Neuronal stem cell (in vitro differentiated cells): ENCODE data around the gene WIZ.
A peak's percentile ranks its signal among the peaks of the same experiment; 100 is the strongest.

Experiments used
- DNase-seq: peaks from one replicate; pipeline ENCODE4 v3.0.0-alpha.2; 2013; ENCODE audit warnings: low spot score
- H2AFZ ChIP-seq: one replicate; pipeline ENCODE4 v1.6.1; 2013; ENCODE audit warnings: mild to moderate bottlenecking, low read length, inconsistent platforms
- H2AK5ac ChIP-seq: 2 replicates; pipeline ENCODE4 v1.6.1; 2013; ENCODE audit warnings: low read depth, mild to moderate bottlenecking, inconsistent platforms, low read length, moderate library complexity, mixed read lengths
- H2BK120ac ChIP-seq: 2 replicates; pipeline ENCODE4 v1.6.1; 2013; ENCODE audit warnings: low read depth, mild to moderate bottlenecking, inconsistent platforms, low read length, moderate library complexity, mixed read lengths
- H2BK12ac ChIP-seq: one replicate; pipeline ENCODE4 v1.6.1; 2013; ENCODE audit warnings: low read length, inconsistent platforms
- H2BK15ac ChIP-seq: 2 replicates; pipeline ENCODE4 v1.6.1; 2013; ENCODE audit warnings: mild to moderate bottlenecking, low read length, inconsistent platforms, mixed read lengths
- H2BK5ac ChIP-seq: one replicate; pipeline ENCODE4 v1.6.1; 2013; ENCODE audit warnings: inconsistent platforms, mild to moderate bottlenecking, low read length, moderate library complexity
- H3K14ac ChIP-seq: one replicate; pipeline ENCODE4 v1.6.1; 2013; ENCODE audit warnings: low read length, inconsistent platforms
- H3K18ac ChIP-seq: 2 replicates; pipeline ENCODE4 v1.6.1; 2013; ENCODE audit warnings: low read length, inconsistent platforms
- H3K23ac ChIP-seq: 2 replicates; pipeline ENCODE4 v1.6.1; 2013; ENCODE audit warnings: low read depth, mild to moderate bottlenecking, mixed read lengths, low read length, inconsistent platforms; ENCODE audit not compliant: poor library complexity
- H3K27ac ChIP-seq: replicated peaks from 3 replicates; pipeline ENCODE4 v1.5.1; 2013; ENCODE audit warnings: low read length, inconsistent platforms
- H3K27me3 ChIP-seq, 3 experiments: 2 replicates each; pipeline ENCODE4 v1.6.1; 2013; ENCODE audit warnings: low read length in 3 of 3, mild to moderate bottlenecking in 2 of 3, inconsistent platforms in 1 of 3, low read depth in 1 of 3, mixed read lengths in 1 of 3, moderate library complexity in 1 of 3; ENCODE audit not compliant: control insufficient read depth in 3 of 3, insufficient read depth in 3 of 3
- H3K36me3 ChIP-seq, 2 donors: replicated peaks in 1 of 2; 2 replicates each; pipeline ENCODE4 v1.6.1; 2013; ENCODE audit warnings: low read length in 2 of 2; ENCODE audit not compliant: control insufficient read depth in 2 of 2, insufficient read depth in 2 of 2
- H3K4ac ChIP-seq: 2 replicates; pipeline ENCODE4 v1.6.1; 2013; ENCODE audit warnings: inconsistent platforms, mild to moderate bottlenecking, low read length, moderate library complexity
- H3K4me1 ChIP-seq, 2 donors: 1 replicate in 1 of 2; 2 replicates in 1 of 2; pipeline ENCODE4 v1.6.1; 2013; ENCODE audit warnings: low read length in 2 of 2, low read depth in 1 of 2; ENCODE audit not compliant: control insufficient read depth in 2 of 2, insufficient read depth in 1 of 2
- H3K4me2 ChIP-seq: one replicate; pipeline ENCODE4 v1.6.1; 2013; ENCODE audit warnings: mild to moderate bottlenecking, low read length, inconsistent platforms; ENCODE audit not compliant: insufficient read depth, poor library complexity, severe bottlenecking
- H3K4me3 ChIP-seq, 2 donors: 2 replicates each; pipeline ENCODE4 v1.5.1; 2013; ENCODE audit warnings: low read length in 2 of 2, mild to moderate bottlenecking in 2 of 2, inconsistent platforms in 1 of 2, moderate library complexity in 1 of 2
- H3K79me1 ChIP-seq: one replicate; pipeline ENCODE4 v1.6.1; 2013; ENCODE audit warnings: low read depth, mild to moderate bottlenecking, inconsistent platforms, low read length, moderate library complexity
- H3K9ac ChIP-seq: one replicate; pipeline ENCODE4 v1.6.1; 2013; ENCODE audit warnings: mild to moderate bottlenecking, low read depth, low read length, inconsistent platforms; ENCODE audit not compliant: poor library complexity
- H3K9me3 ChIP-seq, 2 donors: replicated peaks in 1 of 2; 2 replicates each; pipeline versions ENCODE3 to v1.6.1; 2013; ENCODE audit warnings: low read length in 2 of 2, mild to moderate bottlenecking in 2 of 2, inconsistent platforms in 1 of 2, low read depth in 1 of 2, mixed read lengths in 1 of 2, moderate library complexity in 1 of 2; ENCODE audit not compliant: control insufficient read depth in 2 of 2, insufficient read depth in 1 of 2
- H4K8ac ChIP-seq: one replicate; pipeline ENCODE4 v1.6.1; 2013; ENCODE audit warnings: low read depth, mild to moderate bottlenecking, inconsistent platforms, low read length, moderate library complexity
- H4K91ac ChIP-seq: one replicate; pipeline ENCODE4 v1.6.1; 2013; ENCODE audit warnings: low read length, low read depth, mild to moderate bottlenecking, inconsistent platforms; ENCODE audit not compliant: poor library complexity
- WGBS, 2 donors: extraction: QIAGEN DNeasy Blood & Tissue Kit; methylation state at CpG; one replicate each; pipeline ENCODE4 v1.1.7; 2013; ENCODE audit warnings: missing lambda C conversion rate in 2 of 2, mixed read lengths in 1 of 2; ENCODE audit not compliant: insufficient read length in 2 of 2, insufficient replicate concordance in 1 of 2; ENCODE audit errors: extremely low coverage in 2 of 2; 5-methylcytosine and 5-hydroxymethylcytosine counted together

Gene WIZ

DNA sequence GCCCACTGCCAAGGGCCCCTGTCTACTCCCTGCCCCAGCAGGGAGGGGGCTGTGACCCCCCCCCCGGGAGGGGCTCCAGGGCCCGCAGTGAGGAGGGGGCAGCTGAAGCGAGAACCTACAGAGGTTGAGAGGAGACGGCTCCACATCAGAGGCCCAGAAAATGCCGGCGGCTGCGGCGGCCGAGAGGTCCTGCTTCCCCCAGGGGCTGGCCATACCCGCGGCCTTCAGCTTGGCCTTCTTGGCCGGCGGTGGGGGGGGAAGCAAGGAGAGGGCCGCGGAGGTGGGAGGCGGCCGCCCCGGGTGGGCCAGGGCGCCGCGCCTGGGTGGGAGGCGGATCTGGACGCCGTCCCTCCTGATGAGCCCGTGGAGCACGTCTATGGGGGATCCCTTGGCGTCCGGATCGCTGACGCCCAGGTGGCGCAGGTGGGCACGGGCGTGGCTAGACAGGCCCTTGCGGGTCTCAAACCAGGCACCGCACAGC is 21.7 kb downstream of the WIZ start:
- Histone ChIP-seq H3K4ac (no peak overlapping the region), H2BK5ac (no peak overlapping the region), H3K27me3 (no peaks in the 10 kb centered on the region), H3K27ac (no peak overlapping the region), H4K8ac (no peak overlapping the region), H2BK12ac (no peak overlapping the region), H2AK5ac (no peak overlapping the region), H3K4me1 (peaks cover 6 to 11% of the 10 kb centered on the region in 2 donors), H4K91ac (no peak overlapping the region), H3K4me3 (no peak overlapping the region), H3K4me2 (no peak overlapping the region), H2BK120ac (no peak overlapping the region), H3K18ac (no peak overlapping the region), H2AFZ (no peak overlapping the region), H3K23ac (no peak overlapping the region), H3K36me3 (peaks cover 54 to 77% of the 10 kb centered on the region in 2 donors), H3K9ac (no peak overlapping the region), H2BK15ac (no peak overlapping the region), H3K14ac (no peak overlapping the region), H3K9me3 (peaks cover 6 to 10% of the 10 kb centered on the region in 2 donors), H3K79me1 (peaks cover 28% of the 10 kb centered on the region)
- no CpG with 5 or more reads among the region's 35 CpGs for WGBS, 2 donors
- DNase-seq = no peak

DNA sequence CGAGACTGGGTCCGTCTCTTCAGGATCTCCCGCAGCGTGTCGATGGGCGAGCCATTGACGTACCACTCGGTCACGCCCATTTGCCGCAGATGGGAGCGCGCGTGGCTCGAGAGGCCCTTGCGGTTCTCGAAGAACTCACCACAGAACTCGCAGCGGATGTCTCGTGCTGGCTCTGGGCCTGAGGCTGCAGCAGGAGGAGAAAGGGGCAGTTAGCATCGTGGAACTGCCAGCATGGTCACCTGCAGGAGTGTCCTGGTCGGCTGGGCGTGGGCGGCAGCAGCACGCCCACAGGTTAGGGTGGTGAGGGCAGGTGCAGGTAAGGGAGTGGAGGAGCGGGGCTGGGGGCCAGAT is 22.4 kb downstream of the WIZ start:
- peaks cover 6 to 11% of the 10 kb centered on the region in 2 donors for H3K9me3 ChIP-seq
- no peak overlapping the region for H3K27ac ChIP-seq
- no peak overlapping the region for H3K9ac ChIP-seq
- no peak overlapping the region for H4K91ac ChIP-seq
- H3K27me3 ChIP-seq = no peaks in the 10 kb centered on the region
- no peak overlapping the region for H3K18ac ChIP-seq
- H3K4me2 ChIP-seq = no peak overlapping the region
- H2AFZ ChIP-seq = no peak overlapping the region
- no peak overlapping the region for H2BK15ac ChIP-seq
- WGBS, 2 donors = no CpG with 5 or more reads among the region's 25 CpGs
- H3K4me1 ChIP-seq = peaks cover 5 to 11% of the 10 kb centered on the region in 2 donors
- no peak overlapping the region for H2BK5ac ChIP-seq
- H2BK120ac ChIP-seq = no peak overlapping the region
- no peak overlapping the region for H4K8ac ChIP-seq
- no peak for DNase-seq
- H3K14ac ChIP-seq = no peak overlapping the region
- peaks cover 28% of the 10 kb centered on the region for H3K79me1 ChIP-seq
- H3K4ac ChIP-seq = no peak overlapping the region
- peaks cover 60 to 84% of the 10 kb centered on the region in 2 donors for H3K36me3 ChIP-seq
- no peak overlapping the region for H3K4me3 ChIP-seq
- peak overlapping the region; percentile 80 for H3K23ac ChIP-seq
- H2BK12ac ChIP-seq = no peak overlapping the region
- no peak overlapping the region for H2AK5ac ChIP-seq

DNA sequence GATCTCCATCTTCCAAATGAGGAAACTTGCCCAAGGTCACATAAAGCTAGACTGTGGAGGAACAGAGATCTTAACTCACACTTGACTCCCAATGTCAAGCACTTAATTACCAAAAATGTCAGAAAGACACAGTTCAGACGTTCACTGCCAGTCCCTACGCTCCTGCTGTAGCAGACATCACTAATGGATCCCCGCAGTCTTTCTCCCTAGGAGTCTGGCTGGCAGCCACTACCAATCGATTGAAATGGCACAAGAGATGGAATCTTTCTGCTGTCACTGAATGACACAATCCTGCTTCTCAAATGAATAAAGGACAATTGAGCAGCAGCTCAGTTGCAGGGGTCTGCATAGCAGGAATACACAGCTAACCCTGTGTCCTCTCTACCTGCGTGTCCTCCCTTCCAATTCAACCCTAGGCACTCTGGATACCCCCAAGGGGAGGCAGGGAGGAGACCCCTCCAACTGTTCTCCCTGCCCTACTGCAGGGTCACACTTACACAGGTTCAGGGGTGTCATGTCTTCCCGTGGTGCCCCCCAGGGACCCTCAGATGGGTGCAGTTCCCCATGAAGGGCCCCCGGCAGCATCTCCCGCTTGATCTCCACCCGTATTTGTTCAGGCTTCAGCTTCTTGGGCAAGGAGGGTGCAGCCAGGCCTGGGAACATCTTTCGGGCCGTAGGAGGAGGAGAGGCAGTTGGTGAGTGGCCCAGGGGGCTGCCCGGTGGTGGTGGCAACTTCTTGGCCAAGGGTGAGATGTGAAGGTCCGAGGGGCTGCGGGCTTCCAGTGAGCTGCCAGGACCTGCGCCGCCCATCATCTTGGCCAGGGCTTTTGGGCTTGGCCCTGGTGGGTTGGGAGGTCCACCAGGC is 23.0 kb downstream of the WIZ start:
- Histone ChIP-seq H3K4me2 (no peak overlapping the region), H2BK5ac (no peak overlapping the region), H3K4me1 (peaks cover 5 to 11% of the 10 kb centered on the region in 2 donors), H3K27me3 (no peaks in the 10 kb centered on the region), H3K79me1 (peaks cover 24% of the 10 kb centered on the region), H3K14ac (no peak overlapping the region), H3K36me3 (peaks cover 60 to 87% of the 10 kb centered on the region in 2 donors), H2AK5ac (no peak overlapping the region), H4K91ac (no peak overlapping the region), H3K27ac (no peak overlapping the region), H3K9ac (no peak overlapping the region), H2BK12ac (no peak overlapping the region), H3K4me3 (no peak overlapping the region), H3K18ac (no peak overlapping the region), H3K9me3 (peaks cover 6 to 11% of the 10 kb centered on the region in 2 donors), H2AFZ (no peak overlapping the region), H4K8ac (no peak overlapping the region), H3K4ac (no peak overlapping the region), H2BK120ac (no peak overlapping the region), H2BK15ac (no peak overlapping the region), H3K23ac (no peak overlapping the region)
- WGBS, 2 donors = no CpG with 5 or more reads among the region's 16 CpGs
- no peak for DNase-seq

DNA sequence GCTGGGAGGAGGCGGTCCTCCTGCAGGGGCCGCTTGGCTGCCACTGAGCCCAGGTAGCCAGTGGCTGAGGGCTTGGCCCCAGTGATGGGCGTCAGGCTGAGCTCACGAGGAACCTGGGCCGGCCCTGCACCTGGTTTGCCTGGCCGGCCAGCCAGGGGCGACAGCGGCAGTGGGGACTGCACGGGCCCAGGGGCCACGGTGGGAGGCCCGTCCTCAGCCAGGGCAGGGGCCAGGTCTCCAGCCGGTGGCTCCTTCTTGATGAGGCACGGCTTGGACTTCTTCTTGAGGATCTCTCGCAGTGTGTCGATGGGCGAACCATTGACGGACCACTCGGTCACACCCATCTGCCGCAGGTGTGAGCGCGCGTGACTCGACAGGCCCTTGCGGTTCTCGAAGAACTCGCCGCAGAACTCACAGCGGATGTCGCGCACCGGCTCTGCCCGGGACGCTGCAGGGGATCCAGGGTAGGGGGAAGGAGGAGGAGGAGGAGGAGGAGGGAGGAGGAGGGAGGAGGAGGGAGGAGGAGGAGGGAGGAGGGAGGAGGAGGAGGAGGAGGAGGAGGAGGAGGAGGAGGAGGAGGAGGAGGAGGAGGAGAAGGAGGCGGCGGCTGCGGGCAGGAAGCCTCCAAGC is 24.3 kb downstream of the WIZ start:
- no CpG with 5 or more reads among the region's 36 CpGs for WGBS, 2 donors
- no peak overlapping the region for H3K4me3 ChIP-seq
- no peak overlapping the region for H4K91ac ChIP-seq
- H2BK12ac ChIP-seq = no peak overlapping the region
- no peak overlapping the region for H4K8ac ChIP-seq
- no peak overlapping the region for H2AFZ ChIP-seq
- H3K9me3 ChIP-seq = peaks cover 6 to 11% of the 10 kb centered on the region in 2 donors
- H3K9ac ChIP-seq = no peak overlapping the region
- no peak overlapping the region for H2BK120ac ChIP-seq
- no peak overlapping the region for H3K14ac ChIP-seq
- peaks cover 13% of the 10 kb centered on the region for H3K79me1 ChIP-seq
- no peak overlapping the region for H2AK5ac ChIP-seq
- no peak overlapping the region for H3K4me2 ChIP-seq
- H3K36me3 ChIP-seq = peaks cover 56 to 89% of the 10 kb centered on the region in 2 donors
- no peak overlapping the region for H2BK5ac ChIP-seq
- no peak for DNase-seq
- H3K18ac ChIP-seq = no peak overlapping the region
- no peak overlapping the region for H3K23ac ChIP-seq
- H3K4ac ChIP-seq = no peak overlapping the region
- H2BK15ac ChIP-seq = no peak overlapping the region
- H3K4me1 ChIP-seq = peaks cover 0 to 1% of the 10 kb centered on the region in 2 donors
- no peaks in the 10 kb centered on the region for H3K27me3 ChIP-seq
- H3K27ac ChIP-seq = no peak overlapping the region
